ENCODE results near the gene PARD3B. TPM values are rescaled to one million over a fixed set of nuclear protein-coding genes. Genes with fewer than 3 reads are reported as not detected.

PARD3B gene
- total RNA-seq, 1 donor from 2014 or later: 29.7 TPM

GRCh38 chr2:204695506-204695905, 150.2 kb downstream of the PARD3B start:
- no peak for DNase-seq (ENCODE audit: low spot score, unreplicated experiment)
- Mint-ChIP-seq H3K4me1 (ENCODE audit: low read depth) (peaks cover 12% of the 10 kb centered on the region), H3K27ac (no peak overlapping the region), H3K36me3 (ENCODE audit: insufficient read depth) (peaks cover 1% of the 10 kb centered on the region), H3K27me3 (no peaks in the 10 kb centered on the region), H3K4me3 (ENCODE audit: low read depth) (no peak overlapping the region), H3K9me3 (ENCODE audit: low read depth) (no peaks in the 10 kb centered on the region)
- no peak for TF ChIP-seq CTCF (IDR thresholded peaks at IDR 0.05; ENCODE audit: unreplicated experiment)

GRCh38 chr2:204696124-204696523, 150.8 kb downstream of the PARD3B start:
- TF ChIP-seq CTCF (IDR thresholded peaks at IDR 0.05; ENCODE audit: unreplicated experiment): no peak
- no peak overlapping the region for H3K4me3 Mint-ChIP-seq (ENCODE audit: low read depth)
- H3K36me3 Mint-ChIP-seq (ENCODE audit: insufficient read depth): peaks cover 1% of the 10 kb centered on the region
- peaks cover 12% of the 10 kb centered on the region for H3K4me1 Mint-ChIP-seq (ENCODE audit: low read depth)
- no peaks in the 10 kb centered on the region for H3K9me3 Mint-ChIP-seq (ENCODE audit: low read depth)
- H3K27me3 Mint-ChIP-seq: no peaks in the 10 kb centered on the region
- DNase-seq (ENCODE audit: low spot score, unreplicated experiment): no peak
- H3K27ac Mint-ChIP-seq: no peak overlapping the region

- no peak overlapping the region for H3K4me3 Mint-ChIP-seq (ENCODE audit: low read depth)
- peaks cover 5% of the 10 kb centered on the region for H3K4me1 Mint-ChIP-seq (ENCODE audit: low read depth)
- peak overlapping the region; percentile 13 for H3K27ac Mint-ChIP-seq
- H3K9me3 Mint-ChIP-seq (ENCODE audit: low read depth): no peaks in the 10 kb centered on the region
- no peaks in the 10 kb centered on the region for H3K36me3 Mint-ChIP-seq (ENCODE audit: insufficient read depth)
- no peak for DNase-seq (ENCODE audit: low spot score, unreplicated experiment)
- H3K27me3 Mint-ChIP-seq: no peaks in the 10 kb centered on the region
- no peak for TF ChIP-seq CTCF (IDR thresholded peaks at IDR 0.05; ENCODE audit: unreplicated experiment)
Measured at GRCh38 chr2:204705243-204705932, 160.1 kb downstream of the PARD3B start.

- H3K27ac Mint-ChIP-seq: no peak overlapping the region
Measured at GRCh38 chr2:204706939-204707338, 161.7 kb downstream of the PARD3B start.

GRCh38 chr2:204713211-204713610, 167.9 kb downstream of the PARD3B start:
- Mint-ChIP-seq H3K36me3 (ENCODE audit: insufficient read depth) (peaks cover 9% of the 10 kb centered on the region), H3K27ac (no peak overlapping the region), H3K27me3 (no peaks in the 10 kb centered on the region), H3K4me3 (ENCODE audit: low read depth) (no peak overlapping the region), H3K9me3 (ENCODE audit: low read depth) (no peaks in the 10 kb centered on the region), H3K4me1 (ENCODE audit: low read depth) (no peaks in the 10 kb centered on the region)
- no peak for DNase-seq (ENCODE audit: low spot score, unreplicated experiment)
- no peak for TF ChIP-seq CTCF (IDR thresholded peaks at IDR 0.05; ENCODE audit: unreplicated experiment)

More at GRCh38 chr2:204706939-204707338, 161.7 kb downstream of the PARD3B start:
- H3K4me1 Mint-ChIP-seq (ENCODE audit: low read depth): peaks cover 5% of the 10 kb centered on the region
- no peak overlapping the region for H3K4me3 Mint-ChIP-seq (ENCODE audit: low read depth)
- TF ChIP-seq CTCF (IDR thresholded peaks at IDR 0.05; ENCODE audit: unreplicated experiment): no peak
- DNase-seq (ENCODE audit: low spot score, unreplicated experiment): no peak
- H3K9me3 Mint-ChIP-seq (ENCODE audit: low read depth): no peaks in the 10 kb centered on the region
- H3K36me3 Mint-ChIP-seq (ENCODE audit: insufficient read depth): no peaks in the 10 kb centered on the region
- H3K27me3 Mint-ChIP-seq: no peaks in the 10 kb centered on the region

Measured in progenitor cell of endocrine pancreas (in vitro differentiated cells).